HCT116 (cell line): ENCODE results near the gene DAZAP1.
A peak's percentile ranks its signal among the peaks of the same experiment; 100 is the strongest.

Experiments used
- CBX3 ChIP-seq: IDR thresholded peaks from 2 replicates; pipeline ENCODE4 v1.6.1; 2012; ENCODE audit warnings: low read depth
- CTCF ChIP-seq, 3 experiments: fragments of 200-600 bp in 1 of 3; sonication (generic) in 1 of 3; IDR thresholded peaks in 2 of 3; conservative IDR thresholded peaks in 1 of 3; 2 replicates each; pipeline ENCODE4 v1.5.1; 2012 to 2017; ENCODE audit warnings: low read depth in 2 of 3, low read length in 2 of 3, antibody characterized with exemption in 1 of 3, borderline replicate concordance in 1 of 3, control low read depth in 1 of 3, mild to moderate bottlenecking in 1 of 3, mixed read lengths in 1 of 3, mixed run types in 1 of 3, moderate library complexity in 1 of 3; ENCODE audit not compliant: insufficient read depth in 1 of 3
- EGR1 ChIP-seq: IDR thresholded peaks from 2 replicates; pipeline ENCODE4 v1.6.1; 2012; ENCODE audit warnings: low read depth
- EZH2 ChIP-seq: fragments of 200-600 bp; sonication (generic); IDR thresholded peaks from 2 replicates; pipeline ENCODE4 v1.6.1; 2017; ENCODE audit warnings: antibody characterized with exemption, mixed run types
- FOSL1 ChIP-seq: IDR thresholded peaks from 2 replicates; pipeline ENCODE4 v1.6.1; 2012; ENCODE audit warnings: low read depth
- MAX ChIP-seq: IDR thresholded peaks from 2 replicates; pipeline ENCODE4 v1.6.1; 2012
- POLR2A ChIP-seq: IDR thresholded peaks from 2 replicates; pipeline ENCODE4 v1.7.0; 2011; ENCODE audit warnings: borderline replicate concordance; ENCODE audit not compliant: insufficient read depth, insufficient read length; ENCODE audit errors: extremely low read depth
- POLR2AphosphoS5 ChIP-seq: IDR thresholded peaks from 2 replicates; pipeline ENCODE4 v1.6.1; 2011; ENCODE audit warnings: mild to moderate bottlenecking, low read depth, low read length, moderate library complexity
- RAD21 ChIP-seq: IDR thresholded peaks from 2 replicates; pipeline ENCODE4 v1.6.1; 2012; ENCODE audit warnings: low read depth, mild to moderate bottlenecking
- REST ChIP-seq: IDR thresholded peaks from 2 replicates; pipeline ENCODE4 v1.6.1; 2012; ENCODE audit warnings: low read depth
- SIN3A ChIP-seq: IDR thresholded peaks from 2 replicates; pipeline ENCODE4 v1.6.1; 2012; ENCODE audit warnings: low read depth
- SRF ChIP-seq: IDR thresholded peaks from 2 replicates; pipeline ENCODE4 v1.6.1; 2012; ENCODE audit warnings: low read depth
- TF ChIP-seq, protein P1 (sequence below): IDR thresholded peaks from 2 replicates; pipeline ENCODE4 v1.6.1; 2012

DNA sequence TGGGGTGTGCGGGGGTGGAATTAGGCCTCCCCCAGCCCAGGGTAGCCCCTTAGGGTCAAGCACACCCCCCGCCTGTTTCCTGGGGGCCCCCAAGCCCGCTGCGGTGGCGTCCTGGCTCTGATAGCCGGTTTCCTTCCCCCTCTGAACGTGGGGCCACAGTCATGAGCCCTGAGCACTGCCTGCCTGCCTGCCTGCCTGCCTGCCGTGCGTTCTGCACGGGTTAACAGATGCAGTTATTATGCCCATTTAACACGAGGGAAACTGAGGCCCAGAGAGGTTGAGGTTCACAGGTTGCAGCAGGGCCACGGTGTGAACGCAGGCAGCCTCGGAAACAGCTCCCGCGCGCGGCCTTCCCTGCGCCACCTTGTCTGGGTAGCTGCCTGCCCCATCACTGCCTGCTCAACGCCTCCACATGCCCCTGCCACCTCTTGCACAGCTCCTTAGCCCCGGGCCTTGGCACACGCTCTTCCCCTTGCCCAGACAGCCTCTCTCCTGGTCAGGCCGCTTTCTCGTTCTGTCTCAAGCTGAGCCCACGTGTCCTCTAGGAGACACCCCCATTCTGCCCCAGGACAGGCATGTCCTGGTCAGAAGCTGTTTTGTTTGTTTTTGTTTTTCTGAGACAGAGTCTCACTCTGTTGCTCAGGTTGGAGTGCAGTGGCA lies 4.8 kb upstream of the DAZAP1 start:
- TF ChIP-seq RAD21 (no peak), CTCF (IDR thresholded peaks at IDR 0.05 in 2 of 3, conservative IDR thresholded peaks at IDR 0.05 in 1 of 3; ENCODE audit: borderline replicate concordance in 1 of 3, insufficient read depth in 1 of 3, low read depth in 2 of 3, low read length in 2 of 3) (no peak), FOSL1 (no peak), POLR2AphosphoS5 (no peak), EGR1 (no peak), SIN3A (no peak), SRF (no peak), REST (no peak), POLR2A (no peak), EZH2 (no peak), CBX3 (no peak), MAX (peak; percentile 29; the same call in 1 of the 2 replicates)
- TF ChIP-seq, protein P1, sequence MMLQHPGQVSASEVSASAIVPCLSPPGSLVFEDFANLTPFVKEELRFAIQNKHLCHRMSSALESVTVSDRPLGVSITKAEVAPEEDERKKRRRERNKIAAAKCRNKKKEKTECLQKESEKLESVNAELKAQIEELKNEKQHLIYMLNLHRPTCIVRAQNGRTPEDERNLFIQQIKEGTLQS, result no peak
